A673 (cell line): Measurements from ENCODE around the gene FAM229A. TPM values are rescaled to one million over a fixed set of nuclear protein-coding genes. Genes with fewer than 3 reads are reported as not detected.

Experiments
- BruUV-seq: library from RNA; stranded (reverse); fragments of 400-500 nt; replicated peaks from 2 replicates; lab custom pipeline; 2021; lab: Mats Ljungman, UMichigan
- CTCF ChIA-PET: fragments of 300-600 bp; sonication (Branson Sonifier 250); formaldehyde crosslinking; loops from one replicate; lab custom pipeline; 2022; ENCODE audit warnings: antibody characterized with exemption; lab: Charles Lee
- POLR2A ChIA-PET: fragments of 300-600 bp; sonication (Branson Sonifier 250); formaldehyde crosslinking; loops from one replicate; lab custom pipeline; 2022; ENCODE audit warnings: antibody characterized with exemption; ENCODE audit not compliant: low non-redundant PET; lab: Charles Lee
- DNase-seq: peaks from one replicate; pipeline ENCODE4 v3.0.0-alpha.2; 2015; ENCODE audit warnings: low spot score
- H3K27ac ChIP-seq: fragments of 200-600 bp; sonication (generic); 2 replicates; pipeline ENCODE4 v1.5.1; 2016; ENCODE audit warnings: mixed run types, low read depth, mild to moderate bottlenecking, mixed read lengths, antibody characterized with exemption, low read length; ENCODE audit not compliant: poor library complexity, severe bottlenecking
- H3K27me3 ChIP-seq: fragments of 200-600 bp; sonication (generic); replicated peaks from 2 replicates; pipeline ENCODE4 v1.6.1; 2017; ENCODE audit warnings: mixed run types, low read depth, mild to moderate bottlenecking, mixed read lengths, antibody characterized with exemption, low read length; ENCODE audit not compliant: insufficient read depth, poor library complexity
- H3K36me3 ChIP-seq: fragments of 200-600 bp; sonication (generic); 2 replicates; pipeline ENCODE4 v1.6.1; 2016; ENCODE audit warnings: mixed run types, mild to moderate bottlenecking, mixed read lengths, antibody characterized with exemption, low read length; ENCODE audit not compliant: insufficient read depth, poor library complexity, severe bottlenecking
- H3K4me1 ChIP-seq: fragments of 200-600 bp; sonication (generic); 2 replicates; pipeline ENCODE4 v1.6.1; 2017; ENCODE audit warnings: mixed run types, mild to moderate bottlenecking, mixed read lengths, antibody characterized with exemption, low read length; ENCODE audit not compliant: insufficient read depth, poor library complexity, severe bottlenecking
- H3K4me3 ChIP-seq: fragments of 200-600 bp; sonication (generic); 2 replicates; pipeline ENCODE4 v1.5.1; 2016; ENCODE audit warnings: low read depth, mixed run types, mild to moderate bottlenecking, mixed read lengths, low read length; ENCODE audit not compliant: poor library complexity, severe bottlenecking
- H3K9me3 ChIP-seq: fragments of 200-600 bp; sonication (generic); 2 replicates; pipeline ENCODE4 v1.6.1; 2016; ENCODE audit warnings: mixed run types, low read depth, mild to moderate bottlenecking, mixed read lengths, antibody characterized with exemption, low read length; ENCODE audit not compliant: poor library complexity, severe bottlenecking
- EZH2 ChIP-seq: fragments of 200-600 bp; sonication (generic); IDR thresholded peaks from 2 replicates; pipeline ENCODE4 v1.6.1; 2017; ENCODE audit warnings: borderline replicate concordance, low read depth, mild to moderate bottlenecking, mixed read lengths, antibody characterized with exemption, low read length; ENCODE audit not compliant: poor library complexity, severe bottlenecking
- intact Hi-C: fragments of 100-400 bp; cut with micrococcal nuclease; formaldehyde crosslinking; loops from one replicate; pipeline ENCODE4 v1.10.0; 2022; ENCODE audit not compliant: unreplicated experiment
- total RNA-seq: library from RNA; stranded (reverse); gene quantifications from 2 replicates; pipeline ENCODE4 v1.2.3, GENCODE V29; 2021
- TF ChIP-seq, protein P1 (sequence below): fragments of 300-800, 200-600 bp; sonication (generic); conservative IDR thresholded peaks from 2 replicates; pipeline ENCODE4 v1.5.1; 2017; ENCODE audit warnings: low read depth, mild to moderate bottlenecking, antibody characterized with exemption, low read length, moderate library complexity, mixed read lengths

Gene FAM229A
- total RNA-seq, 1 experiment from 2014 or later: 4.7 TPM

- Histone ChIP-seq H3K36me3 (peaks cover 28% of the 10 kb centered on the region), H3K4me1 (peaks cover 6% of the 10 kb centered on the region), H3K4me3 (no peak overlapping the region), H3K9me3 (no peaks in the 10 kb centered on the region), H3K27ac (no peak overlapping the region), H3K27me3 (no peaks in the 10 kb centered on the region)
- DNase-seq: no peak
- POLR2A ChIA-PET: no interaction called here
- CTCF ChIA-PET: interaction anchor here (0.7 kb wide), 1 partner anchor 148 kb away, joined by 4 read pairs; no protein-coding TSS in a partner anchor
- intact Hi-C loops: no loop called here
- no peak for TF ChIP-seq EZH2
- TF ChIP-seq, protein P1, sequence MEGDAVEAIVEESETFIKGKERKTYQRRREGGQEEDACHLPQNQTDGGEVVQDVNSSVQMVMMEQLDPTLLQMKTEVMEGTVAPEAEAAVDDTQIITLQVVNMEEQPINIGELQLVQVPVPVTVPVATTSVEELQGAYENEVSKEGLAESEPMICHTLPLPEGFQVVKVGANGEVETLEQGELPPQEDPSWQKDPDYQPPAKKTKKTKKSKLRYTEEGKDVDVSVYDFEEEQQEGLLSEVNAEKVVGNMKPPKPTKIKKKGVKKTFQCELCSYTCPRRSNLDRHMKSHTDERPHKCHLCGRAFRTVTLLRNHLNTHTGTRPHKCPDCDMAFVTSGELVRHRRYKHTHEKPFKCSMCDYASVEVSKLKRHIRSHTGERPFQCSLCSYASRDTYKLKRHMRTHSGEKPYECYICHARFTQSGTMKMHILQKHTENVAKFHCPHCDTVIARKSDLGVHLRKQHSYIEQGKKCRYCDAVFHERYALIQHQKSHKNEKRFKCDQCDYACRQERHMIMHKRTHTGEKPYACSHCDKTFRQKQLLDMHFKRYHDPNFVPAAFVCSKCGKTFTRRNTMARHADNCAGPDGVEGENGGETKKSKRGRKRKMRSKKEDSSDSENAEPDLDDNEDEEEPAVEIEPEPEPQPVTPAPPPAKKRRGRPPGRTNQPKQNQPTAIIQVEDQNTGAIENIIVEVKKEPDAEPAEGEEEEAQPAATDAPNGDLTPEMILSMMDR: no peak
- no TSS peak for BruUV-seq
Observed at GRCh38 chr1:32388641-32389040, 26.4 kb upstream of the FAM229A start.

DNA sequence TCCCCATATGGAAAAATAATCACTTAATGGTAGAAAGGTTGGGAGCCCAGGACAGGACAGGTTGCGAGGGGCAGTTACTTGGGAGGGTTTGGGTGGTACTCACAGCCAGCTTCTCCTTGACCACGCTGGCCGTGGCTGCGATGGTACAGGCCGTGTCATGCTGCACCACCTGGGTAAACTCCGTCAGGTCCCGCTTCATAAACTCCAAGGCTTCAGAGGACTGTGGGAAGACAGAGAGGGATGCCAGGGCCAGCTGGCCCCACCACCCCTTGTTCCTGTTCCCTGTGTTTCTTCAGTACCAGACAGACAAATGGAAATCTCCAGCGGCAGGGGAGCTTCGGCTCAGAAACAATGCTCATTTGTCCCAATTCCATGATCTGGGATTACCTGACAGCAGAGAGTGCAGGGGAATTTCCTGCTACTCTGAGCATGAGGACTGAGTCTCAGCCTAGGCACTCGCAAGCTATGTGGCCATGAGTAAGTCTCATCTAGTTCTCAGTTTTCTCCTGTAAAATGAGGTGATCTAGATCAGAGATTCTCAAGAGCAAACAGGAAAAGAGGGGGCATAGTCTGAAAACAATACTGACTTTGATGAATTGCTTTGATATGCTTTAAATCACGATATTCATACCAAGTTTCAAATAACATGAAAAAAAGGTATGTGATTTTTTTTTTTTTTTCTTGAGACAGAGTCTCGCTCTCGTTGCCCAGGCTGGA lies 24.5 kb upstream of the FAM229A start:
- no TSS peak for BruUV-seq
- Histone ChIP-seq H3K27ac (no peak overlapping the region), H3K9me3 (no peaks in the 10 kb centered on the region), H3K4me3 (no peak overlapping the region), H3K27me3 (no peaks in the 10 kb centered on the region), H3K36me3 (peaks cover 43% of the 10 kb centered on the region), H3K4me1 (no peaks in the 10 kb centered on the region)
- no peak for DNase-seq
- no peak for TF ChIP-seq EZH2
- TF ChIP-seq, protein P1: no peak
- ChIA-PET POLR2A (no interaction called here), CTCF (no interaction called here)
- intact Hi-C loops: no loop called here

GRCh38 chr1:32380057-32380456 lies 17.8 kb upstream of the FAM229A start:
- Histone ChIP-seq H3K9me3 (no peaks in the 10 kb centered on the region), H3K27ac (peak overlapping the region; percentile 10), H3K36me3 (peaks cover 56% of the 10 kb centered on the region), H3K4me3 (no peak overlapping the region), H3K4me1 (no peaks in the 10 kb centered on the region), H3K27me3 (no peaks in the 10 kb centered on the region)
- BruUV-seq: no TSS peak
- POLR2A ChIA-PET: no interaction called here
- intact Hi-C loops: no loop called here
- CTCF ChIA-PET: no interaction called here
- TF ChIP-seq EZH2: no peak
- TF ChIP-seq, protein P1: no peak
- DNase-seq: no peak
